ENCODE data around the gene ITPK1.
"Not testable (repeated sequence)": the region's sequence is repeated elsewhere in the genome, so short reads cannot be mapped to it uniquely, and the experiment has no call there.

The ITPK1 gene

DNA sequence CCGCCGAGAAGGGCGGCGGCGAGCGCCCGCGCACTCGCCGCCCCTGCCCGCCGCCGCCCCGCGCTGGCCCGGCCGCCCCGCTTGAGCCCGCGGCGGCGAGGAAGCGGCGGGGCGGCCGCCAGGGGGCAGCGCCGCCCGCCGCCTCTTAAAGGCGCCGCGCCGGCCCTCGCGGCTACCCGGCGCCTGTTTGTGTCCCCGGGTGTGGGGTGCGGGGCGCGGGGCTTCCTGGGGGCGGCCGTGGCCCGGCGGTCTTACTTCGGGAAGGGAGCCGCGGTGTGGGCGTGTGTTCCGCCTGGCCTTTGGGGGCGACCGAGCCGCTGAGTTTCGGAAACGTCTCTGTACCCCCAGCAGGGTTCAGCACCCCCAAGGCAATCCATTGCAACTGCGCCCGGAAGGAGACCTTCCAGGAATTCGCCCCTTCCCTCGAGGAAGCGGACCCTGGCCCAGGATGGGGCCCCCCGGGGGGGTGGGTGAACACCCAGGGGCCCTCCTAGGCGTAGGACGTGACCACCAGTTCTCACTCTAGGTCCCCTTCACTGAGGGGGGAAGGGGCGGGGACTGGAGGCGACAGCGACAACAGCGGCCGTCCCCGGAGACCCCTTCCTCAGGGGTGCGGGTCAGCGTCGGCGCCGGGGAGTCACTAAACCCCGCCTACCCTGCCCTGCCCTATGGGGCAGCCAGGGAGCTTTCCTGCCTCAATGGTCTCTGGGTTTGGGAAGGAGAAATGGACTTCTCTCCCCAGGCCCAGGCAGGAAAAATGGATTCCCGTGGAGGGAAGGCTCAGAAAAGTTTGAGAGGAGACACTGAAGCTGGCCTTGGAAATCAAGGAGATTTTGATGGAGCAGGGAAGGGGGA is at the start of gene ITPK1:
Gene ITPK1, minus strand, starts transcription at position 105 of the 855 bp plus-strand sequence. CDS start 762 bp downstream, outside the sequence.
- Histone ChIP-seq H3K9me3 (ENCODE audit: control insufficient read depth, insufficient read depth, low read length) (no peaks in the 10 kb centered on the region), H3K9ac (ENCODE audit: low read depth, low read length) (peak within 1 kb of the TSS; percentile 87), H3K4me1 (ENCODE audit: insufficient read depth, low read length) (peaks cover 3% of the 10 kb centered on the region; the same call in 1 of the 2 replicates), H3K36me3 (ENCODE audit: insufficient read depth, low read length) (no peaks in the 10 kb centered on the region)

DNA sequence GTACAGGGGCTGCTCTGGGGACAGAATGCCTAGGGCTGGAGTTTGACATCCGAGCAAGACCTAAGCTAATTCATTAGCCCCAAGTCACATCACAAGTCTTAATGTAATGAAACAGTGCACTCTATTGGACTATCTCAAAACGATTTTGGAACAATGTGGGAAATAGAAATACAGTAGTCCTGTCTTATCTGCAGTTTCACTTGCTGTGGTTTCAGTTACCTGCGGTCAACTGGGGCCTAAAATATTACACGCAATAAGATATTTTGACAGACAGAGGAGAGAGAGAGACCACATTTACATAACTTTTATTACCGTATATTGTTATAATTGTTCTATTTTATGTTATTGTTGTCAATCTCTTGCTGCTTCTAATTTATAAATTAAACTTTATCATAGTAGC is 47.8 kb upstream of the ITPK1 start:
- Histone ChIP-seq H3K9me3 (ENCODE audit: control insufficient read depth, insufficient read depth, low read length) (no peaks in the 10 kb centered on the region), H3K36me3 (ENCODE audit: insufficient read depth, low read length) (no peaks in the 10 kb centered on the region), H3K9ac (ENCODE audit: low read depth, low read length) (no peak overlapping the region), H3K4me1 (ENCODE audit: insufficient read depth, low read length) (no peaks in the 10 kb centered on the region)

DNA sequence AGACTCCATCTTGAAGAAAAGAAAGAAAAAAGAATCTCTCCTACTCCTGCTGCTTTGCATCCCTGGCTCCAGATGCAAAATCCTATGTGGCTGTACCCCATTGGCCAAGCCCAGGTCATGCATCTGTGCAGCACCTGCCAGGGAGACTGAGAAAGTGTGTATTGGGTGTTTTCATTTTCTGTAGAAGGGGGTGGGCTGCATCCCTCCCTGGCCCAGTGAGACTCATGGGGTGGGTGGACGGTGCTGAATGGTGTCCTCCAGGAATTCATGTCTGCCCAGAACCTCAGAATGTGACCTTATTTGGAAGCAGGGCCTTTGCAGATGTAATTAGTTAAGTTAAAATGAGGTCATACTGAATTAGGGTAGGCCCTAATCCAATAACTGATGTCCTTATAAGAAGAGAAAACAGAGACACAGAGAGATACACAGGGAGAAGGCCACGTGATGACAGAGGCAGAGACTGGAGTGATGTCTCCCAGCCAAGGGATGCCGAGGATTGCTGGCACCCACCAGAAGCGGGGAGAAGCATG is 45.8 kb upstream of the ITPK1 start:
- no peaks in the 10 kb centered on the region for H3K36me3 ChIP-seq (ENCODE audit: insufficient read depth, low read length)
- no peaks in the 10 kb centered on the region for H3K9me3 ChIP-seq (ENCODE audit: control insufficient read depth, insufficient read depth, low read length)
- H3K9ac ChIP-seq (ENCODE audit: low read depth, low read length): no peak overlapping the region
- no peaks in the 10 kb centered on the region; the same call in 1 of the 2 replicates for H3K4me1 ChIP-seq (ENCODE audit: insufficient read depth, low read length)

DNA sequence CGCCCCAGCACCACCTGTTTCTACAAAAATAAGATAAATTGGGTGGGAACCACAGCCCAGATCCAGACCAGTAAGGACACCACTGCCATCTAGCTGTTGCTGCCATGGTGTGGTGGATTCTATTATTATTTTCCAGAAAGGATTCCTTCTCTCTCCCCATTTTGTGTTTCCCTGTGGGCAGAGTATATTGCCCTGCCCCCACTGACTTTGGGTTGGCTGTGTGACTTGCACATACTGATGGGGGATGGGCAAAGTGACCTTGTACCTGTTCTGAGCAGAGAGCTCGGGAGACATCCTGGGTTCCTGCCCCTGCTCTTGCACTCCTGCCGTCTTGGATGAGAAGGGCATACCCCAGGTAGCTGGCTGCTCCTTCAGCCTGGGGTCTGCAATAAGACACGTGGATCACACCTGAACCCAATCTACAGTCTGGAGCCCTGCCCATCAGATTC is 44.7 kb upstream of the ITPK1 start:
- Histone ChIP-seq H3K9me3 (ENCODE audit: control insufficient read depth, insufficient read depth, low read length) (no peaks in the 10 kb centered on the region), H3K9ac (ENCODE audit: low read depth, low read length) (no peak overlapping the region), H3K4me1 (ENCODE audit: insufficient read depth, low read length) (no peaks in the 10 kb centered on the region; the same call in 1 of the 2 replicates), H3K36me3 (ENCODE audit: insufficient read depth, low read length) (no peaks in the 10 kb centered on the region)

DNA sequence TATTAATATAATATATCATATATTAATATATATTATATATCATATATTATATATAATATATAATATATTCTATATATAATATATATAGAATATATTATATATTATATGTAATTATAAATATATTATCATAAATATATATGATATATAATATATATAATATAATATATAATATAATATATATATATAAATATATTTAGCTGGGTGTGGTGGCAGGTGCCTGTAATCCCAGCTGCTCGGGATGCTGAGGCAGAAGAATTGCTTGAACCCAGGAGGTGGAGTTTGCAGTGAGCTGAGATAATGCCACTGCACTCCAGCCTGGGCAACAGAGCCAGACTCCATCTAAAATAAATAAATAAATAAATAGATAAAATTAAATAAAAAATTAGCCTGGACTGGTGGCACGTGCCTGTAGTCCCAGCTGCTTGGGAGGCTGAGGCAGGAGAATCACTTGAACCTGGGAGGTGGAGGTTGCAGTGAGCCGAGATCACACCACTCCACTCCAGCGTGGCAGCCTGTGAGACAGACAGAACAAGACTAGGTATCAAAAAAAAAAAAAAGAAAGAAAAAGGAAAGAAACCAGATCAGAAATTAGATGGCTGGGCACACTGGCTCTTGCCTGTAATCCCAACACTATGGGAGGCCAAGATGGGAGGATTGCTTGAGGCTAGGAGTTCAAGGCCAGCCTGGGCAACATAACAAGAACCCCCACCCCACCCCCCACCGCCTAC is 44.1 kb upstream of the ITPK1 start:
- H3K4me1 ChIP-seq (ENCODE audit: insufficient read depth, low read length); H3K9ac ChIP-seq (ENCODE audit: low read depth, low read length); H3K36me3 ChIP-seq (ENCODE audit: insufficient read depth, low read length); H3K9me3 ChIP-seq (ENCODE audit: control insufficient read depth, insufficient read depth, low read length): not testable (repeated sequence)

DNA sequence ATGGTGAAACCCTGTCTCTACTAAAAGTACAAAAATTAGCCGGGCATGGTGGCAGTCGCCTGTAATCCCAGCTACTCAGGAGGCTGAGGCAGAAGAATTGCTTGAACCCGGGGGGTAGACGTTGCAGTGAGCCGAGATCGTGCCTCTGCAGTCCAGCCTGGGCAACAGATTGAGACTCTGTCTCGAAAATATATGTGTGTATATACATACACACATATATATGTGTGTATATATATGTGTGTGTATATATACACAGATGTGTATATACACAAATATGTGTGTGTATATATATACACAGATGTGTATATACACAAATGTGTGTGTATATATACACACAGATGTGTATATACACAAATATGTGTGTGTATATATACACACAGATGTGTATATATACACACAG is 42.6 kb upstream of the ITPK1 start:
- H3K36me3 ChIP-seq (ENCODE audit: insufficient read depth, low read length); H3K9ac ChIP-seq (ENCODE audit: low read depth, low read length); H3K9me3 ChIP-seq (ENCODE audit: control insufficient read depth, insufficient read depth, low read length); H3K4me1 ChIP-seq (ENCODE audit: insufficient read depth, low read length): not testable (repeated sequence)

DNA sequence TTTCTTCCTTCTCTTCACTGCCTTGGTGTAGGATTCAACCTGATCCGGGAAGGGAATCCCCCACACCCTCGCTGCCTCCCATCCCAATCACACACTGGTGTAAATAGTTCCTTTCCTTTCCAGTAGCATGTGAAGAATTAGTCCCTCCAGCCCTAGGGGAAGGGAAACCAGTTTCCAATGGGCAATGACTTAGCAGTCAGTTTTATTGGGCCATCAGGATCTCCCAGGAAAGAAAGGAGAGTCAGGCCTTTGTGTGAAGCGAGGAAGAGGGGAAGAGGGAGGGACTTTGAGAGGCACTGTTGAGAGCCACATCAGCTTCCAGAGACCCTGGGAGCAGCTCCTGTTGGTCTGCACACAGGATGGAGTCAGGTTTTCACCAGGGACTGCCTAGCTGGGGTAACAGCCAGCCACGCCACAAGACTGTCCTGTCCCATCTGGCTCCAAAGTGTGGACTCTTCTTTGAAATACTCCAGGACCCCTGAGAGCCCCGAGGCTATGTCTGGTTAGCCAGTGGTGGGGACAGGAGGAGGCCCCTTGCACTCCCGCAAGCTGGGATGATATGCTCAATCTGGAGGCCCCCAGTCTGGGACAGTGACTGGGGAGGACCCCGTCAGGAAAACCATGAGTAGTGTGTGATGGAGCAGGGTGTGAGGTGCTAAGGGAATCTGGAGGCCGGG is 41.1 kb upstream of the ITPK1 start:
- H3K9me3 ChIP-seq (ENCODE audit: control insufficient read depth, insufficient read depth, low read length): no peaks in the 10 kb centered on the region
- no peaks in the 10 kb centered on the region; the same call in 1 of the 2 replicates for H3K4me1 ChIP-seq (ENCODE audit: insufficient read depth, low read length)
- no peak overlapping the region for H3K9ac ChIP-seq (ENCODE audit: low read depth, low read length)
- H3K36me3 ChIP-seq (ENCODE audit: insufficient read depth, low read length): no peaks in the 10 kb centered on the region

DNA sequence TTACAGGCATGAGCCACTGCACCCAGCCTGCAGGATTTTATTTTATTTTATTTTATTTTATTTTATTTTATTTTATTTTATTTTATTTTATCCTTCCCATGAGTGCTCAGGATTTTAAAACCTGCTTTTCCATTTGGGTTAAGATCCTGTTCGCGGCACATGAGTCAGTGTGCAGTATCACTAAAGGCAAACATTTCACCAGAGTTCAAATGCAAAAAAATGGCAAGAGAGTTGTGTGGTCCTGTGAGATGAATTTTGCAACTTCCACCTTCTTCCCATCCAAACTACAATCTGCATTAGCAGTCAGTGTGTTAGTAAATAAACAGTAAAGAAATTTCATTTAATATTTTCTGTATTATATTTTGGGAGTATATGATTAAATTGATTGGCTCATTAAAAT is 39.9 kb upstream of the ITPK1 start:
- H3K9me3 ChIP-seq (ENCODE audit: control insufficient read depth, insufficient read depth, low read length): no peaks in the 10 kb centered on the region
- no peak overlapping the region for H3K9ac ChIP-seq (ENCODE audit: low read depth, low read length)
- peaks cover 2% of the 10 kb centered on the region for H3K4me1 ChIP-seq (ENCODE audit: insufficient read depth, low read length)
- H3K36me3 ChIP-seq (ENCODE audit: insufficient read depth, low read length): no peaks in the 10 kb centered on the region

DNA sequence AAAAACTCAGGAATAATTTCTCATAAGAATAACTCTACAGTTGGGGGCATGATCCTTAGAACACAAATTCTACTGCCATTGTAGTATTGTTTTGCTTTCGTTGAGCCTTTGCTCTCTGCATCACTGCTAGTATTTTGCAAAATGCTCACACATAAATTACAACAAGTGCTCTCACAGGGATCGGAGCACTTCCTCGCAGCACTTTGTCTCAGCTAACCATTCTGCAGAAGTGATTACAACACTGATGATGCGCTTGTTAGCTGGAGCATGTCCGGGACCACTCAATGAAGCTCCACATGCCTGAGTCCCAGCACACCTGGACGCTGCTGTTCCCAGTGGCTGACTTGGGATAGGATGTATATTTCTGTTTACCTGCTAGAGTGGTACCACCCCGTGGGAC is 37.4 kb upstream of the ITPK1 start:
- H3K36me3 ChIP-seq (ENCODE audit: insufficient read depth, low read length): no peaks in the 10 kb centered on the region
- H3K4me1 ChIP-seq (ENCODE audit: insufficient read depth, low read length): peaks cover 7% of the 10 kb centered on the region
- no peak overlapping the region for H3K9ac ChIP-seq (ENCODE audit: low read depth, low read length)
- no peaks in the 10 kb centered on the region for H3K9me3 ChIP-seq (ENCODE audit: control insufficient read depth, insufficient read depth, low read length)

DNA sequence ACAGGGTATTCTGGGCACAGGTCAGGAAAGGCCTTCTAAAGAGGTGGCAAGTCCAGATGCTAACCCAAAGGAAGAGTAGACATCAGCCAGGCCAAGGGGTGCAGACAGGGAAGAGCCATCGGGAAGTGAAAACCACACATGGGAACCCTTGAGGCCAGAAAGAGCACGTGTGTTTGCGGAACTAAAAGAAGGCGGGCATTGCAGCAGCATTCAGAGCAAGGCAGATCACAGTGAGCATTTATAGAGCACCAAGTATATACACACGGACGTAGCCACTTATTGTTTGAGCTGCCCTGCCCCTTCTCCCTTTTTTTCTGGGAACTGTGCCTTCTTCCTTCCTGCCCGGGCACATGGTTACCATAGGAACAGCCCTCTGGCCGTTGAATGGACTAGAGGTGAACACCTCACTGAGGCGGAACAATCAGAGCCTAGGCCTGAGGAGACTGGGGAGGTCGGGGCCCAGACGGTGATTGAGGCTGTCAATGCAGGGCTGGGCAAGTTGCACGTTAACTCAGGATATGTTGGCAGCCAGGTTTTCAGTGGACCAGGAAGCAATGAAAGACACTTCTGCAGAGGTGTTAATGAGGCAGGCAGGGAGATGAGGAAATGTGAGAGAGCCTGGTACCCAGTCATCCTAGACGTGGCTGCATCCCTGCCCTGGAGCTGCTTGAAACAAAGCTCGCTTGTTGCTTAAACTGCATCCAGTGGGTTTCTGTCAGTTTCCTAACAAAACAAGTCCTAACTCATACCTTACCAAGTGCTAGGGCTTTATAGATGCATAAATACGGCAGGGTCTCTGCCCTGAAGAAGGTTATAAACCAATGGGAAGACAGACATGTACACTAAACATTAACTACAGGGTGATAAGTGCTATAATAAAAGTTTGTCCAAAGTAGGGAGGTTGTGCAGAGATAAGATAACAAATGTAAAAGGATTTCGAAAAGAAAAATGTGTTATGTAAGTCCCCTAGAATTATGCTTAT is 34.8 kb upstream of the ITPK1 start:
- no peaks in the 10 kb centered on the region for H3K36me3 ChIP-seq (ENCODE audit: insufficient read depth, low read length)
- no peaks in the 10 kb centered on the region for H3K9me3 ChIP-seq (ENCODE audit: control insufficient read depth, insufficient read depth, low read length)
- H3K9ac ChIP-seq (ENCODE audit: low read depth, low read length): no peak overlapping the region
- peaks cover 7% of the 10 kb centered on the region for H3K4me1 ChIP-seq (ENCODE audit: insufficient read depth, low read length)

DNA sequence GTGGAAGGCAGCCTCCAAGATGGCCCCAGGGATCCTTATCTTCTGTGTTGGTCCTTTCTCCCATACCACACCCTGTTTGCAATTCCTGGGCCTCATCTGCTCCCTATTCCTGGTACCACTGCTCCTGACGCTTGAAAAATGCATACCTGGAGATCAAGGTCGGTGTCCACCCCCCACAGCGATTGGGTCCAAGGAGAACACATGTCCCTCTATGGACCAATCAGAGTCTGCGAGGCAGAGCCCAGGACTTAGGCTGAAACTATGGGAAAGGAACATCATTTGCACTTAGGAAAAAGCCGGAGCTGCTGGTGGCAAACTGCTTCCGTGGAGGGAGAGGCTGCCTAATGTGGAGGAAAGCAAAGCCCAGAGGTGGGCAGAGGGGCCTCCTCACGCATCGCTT is 33.3 kb upstream of the ITPK1 start:
- Histone ChIP-seq H3K9me3 (ENCODE audit: control insufficient read depth, insufficient read depth, low read length) (no peaks in the 10 kb centered on the region), H3K9ac (ENCODE audit: low read depth, low read length) (no peak overlapping the region), H3K4me1 (ENCODE audit: insufficient read depth, low read length) (peaks cover 7% of the 10 kb centered on the region), H3K36me3 (ENCODE audit: insufficient read depth, low read length) (no peaks in the 10 kb centered on the region)

DNA sequence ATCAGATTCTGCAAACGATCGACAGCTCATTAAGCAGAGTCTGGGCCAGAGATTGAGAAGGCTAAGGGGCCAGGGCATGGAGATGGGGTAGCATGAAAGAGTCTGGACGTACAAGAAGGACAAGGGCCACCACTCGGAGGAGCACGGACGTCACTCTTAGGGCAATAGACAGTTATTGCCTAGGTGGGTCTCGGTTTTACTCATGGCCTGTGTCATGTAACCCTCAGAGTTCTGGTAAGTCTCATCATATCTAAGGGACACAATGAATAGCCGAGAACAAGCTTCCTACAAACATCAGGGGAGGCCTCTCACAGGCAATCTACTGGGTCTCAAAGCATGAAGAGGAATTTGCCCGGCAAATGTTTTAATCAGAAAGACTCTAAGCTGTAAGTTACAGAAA is 30.4 kb upstream of the ITPK1 start:
- H3K4me1 ChIP-seq (ENCODE audit: insufficient read depth, low read length): peaks cover 7% of the 10 kb centered on the region
- H3K9me3 ChIP-seq (ENCODE audit: control insufficient read depth, insufficient read depth, low read length): no peaks in the 10 kb centered on the region
- no peak overlapping the region for H3K9ac ChIP-seq (ENCODE audit: low read depth, low read length)
- H3K36me3 ChIP-seq (ENCODE audit: insufficient read depth, low read length): no peaks in the 10 kb centered on the region

DNA sequence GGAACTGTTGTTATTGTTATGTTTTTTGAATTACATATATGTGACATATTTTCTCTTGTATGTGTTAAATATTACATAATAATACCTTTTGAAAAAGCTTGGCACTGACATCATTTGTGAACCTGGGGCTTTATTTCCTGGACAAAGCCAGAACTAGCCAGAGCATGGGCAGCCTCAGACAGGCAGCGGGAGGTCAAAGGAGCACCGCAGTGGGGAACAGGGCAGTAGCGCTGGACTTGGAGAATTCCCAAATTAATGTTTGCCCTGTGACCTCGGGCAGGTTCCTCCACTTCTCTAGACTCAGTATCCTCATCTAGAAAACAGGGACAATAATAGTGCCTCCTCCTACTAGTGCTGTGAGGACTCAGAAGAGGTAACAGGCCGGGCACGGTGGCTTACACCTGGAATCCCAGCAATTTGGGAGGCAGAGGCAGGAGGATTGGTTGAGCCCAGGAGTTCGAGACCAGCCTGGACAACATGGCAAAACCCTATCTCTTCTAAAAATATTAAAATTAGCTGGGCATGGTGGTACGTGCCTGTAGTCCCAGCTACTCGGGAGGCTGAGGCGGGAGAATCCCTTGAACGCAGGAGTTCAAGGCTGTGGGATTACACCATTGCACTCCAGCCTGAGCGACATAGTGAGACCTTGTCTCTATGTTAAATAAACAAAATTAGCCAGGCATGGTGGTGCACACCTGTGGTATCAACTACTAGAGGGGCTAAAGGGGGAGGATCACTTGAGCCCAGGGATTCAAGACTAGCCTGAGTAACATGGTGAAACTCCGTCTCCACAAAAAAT is 27.3 kb upstream of the ITPK1 start:
- H3K36me3 ChIP-seq (ENCODE audit: insufficient read depth, low read length): no peaks in the 10 kb centered on the region
- H3K9ac ChIP-seq (ENCODE audit: low read depth, low read length): no peak overlapping the region
- H3K4me1 ChIP-seq (ENCODE audit: insufficient read depth, low read length): no peaks in the 10 kb centered on the region
- H3K9me3 ChIP-seq (ENCODE audit: control insufficient read depth, insufficient read depth, low read length): no peaks in the 10 kb centered on the region

Data from ES-I3 (cell line).